ENCODE data around the gene ZNF93. TPM values are rescaled to one million over a fixed set of nuclear protein-coding genes. Genes with fewer than 3 reads are reported as not detected.

ZNF93 gene
- total and polyA plus RNA-seq, 2 of the 4 experiments (the other 2 are of a cell fraction), result 3.7 to 10.6 TPM

DNA sequence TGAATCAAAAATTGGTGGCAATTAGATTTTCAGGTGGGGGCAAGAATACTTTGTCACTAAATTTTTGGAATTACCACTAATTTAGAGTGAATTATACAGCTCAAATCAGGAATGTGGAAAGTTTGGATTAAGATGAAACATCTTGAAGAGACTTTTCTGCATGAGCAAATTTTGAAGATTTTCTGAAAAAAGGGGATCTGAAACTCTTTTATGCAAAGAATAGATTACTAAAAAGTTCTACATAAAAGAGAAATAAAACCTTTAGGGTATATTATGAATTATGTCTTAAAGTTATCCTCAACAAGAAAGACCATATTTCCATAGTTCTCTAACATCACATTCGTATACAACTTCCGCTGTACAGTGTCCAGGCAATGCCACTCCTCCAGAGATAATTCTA lies 36.7 kb downstream of the ZNF93 start:
- H2BK120ac ChIP-seq (ENCODE audit: low read depth, low read length), result no peak overlapping the region
- no peak overlapping the region for H2AFZ ChIP-seq (replicated peaks; ENCODE audit: low read length, poor library complexity)
- no peaks in the 10 kb centered on the region for H4K20me1 ChIP-seq (ENCODE audit: insufficient read depth, low read length)
- no peak overlapping the region for H2AK5ac ChIP-seq (ENCODE audit: low read depth, low read length)
- no peak overlapping the region for H2AK9ac ChIP-seq (replicated peaks; ENCODE audit: low read depth, low read length, poor library complexity)
- H3K4me3 ChIP-seq (ENCODE audit: insufficient read depth, low read depth, low read length), result no peak overlapping the region
- ATAC-seq (ENCODE audit: low read depth) (no peak), DNase-seq (no peak)
- in situ Hi-C loops (cut with MboI; ENCODE audit: low sequenced_read_pairs), result no loop called here
- no peak overlapping the region for H4K8ac ChIP-seq (ENCODE audit: low read depth in 2 of 2, low read length in 2 of 2)
- intact Hi-C loops (cut with micrococcal nuclease), result no loop called here
- dilution Hi-C loops (cut with HindIII; ENCODE audit: low sequenced_read_pairs, unreplicated experiment), result no loop called here
- no CpG with 5 or more reads among the region's 2 CpGs for whole genome bisulfite sequencing, 2 experiments (ENCODE audit: extremely low coverage in 2 of 2, insufficient read length in 1 of 2)
- H4K91ac ChIP-seq (ENCODE audit: insufficient read depth, low read depth, low read length), result no peak overlapping the region
- no peak overlapping the region for H3K56ac ChIP-seq (ENCODE audit: extremely low read depth, insufficient read depth, low read length)
- no TSS peak for BruUV-seq (replicated peaks)
- CTCF ChIA-PET, result no interaction called here
- peaks cover 8% of the 10 kb centered on the region for H3K36me3 ChIP-seq (ENCODE audit: control insufficient read depth, insufficient read depth, low read length)
- H3K18ac ChIP-seq (ENCODE audit: low read depth, low read length), result no peak overlapping the region
- H2BK15ac ChIP-seq (ENCODE audit: low read depth, low read length), result no peak overlapping the region
- no peaks in the 10 kb centered on the region for H3K79me1 ChIP-seq (ENCODE audit: low read depth in 1 of 2, low read length in 2 of 2)
- no peaks in the 10 kb centered on the region for H3K4me1 ChIP-seq (ENCODE audit: control insufficient read depth, insufficient read depth, low read length)
- H4K5ac ChIP-seq (ENCODE audit: low read depth, low read length), result no peak overlapping the region
- H3K9me3 ChIP-seq (ENCODE audit: control insufficient read depth, insufficient read depth, low read length), result peaks cover 43% of the 10 kb centered on the region
- no peak for TF ChIP-seq MAZ (IDR thresholded peaks at IDR 0.05; ENCODE audit: borderline replicate concordance, low read depth, low read length)
- TF ChIP-seq POLR2A (IDR thresholded peaks at IDR 0.05; ENCODE audit: low read depth, low read length), result no peak
- TF ChIP-seq MAFK (IDR thresholded peaks at IDR 0.05; ENCODE audit: low read depth, low read length), result no peak
- no peak for TF ChIP-seq CHD1 (IDR thresholded peaks at IDR 0.05; ENCODE audit: low read depth, low read length)
- TF ChIP-seq MXI1 (IDR thresholded peaks at IDR 0.05; ENCODE audit: borderline replicate concordance, low read depth, low read length), result no peak
- no peak overlapping the region for H2BK20ac ChIP-seq (ENCODE audit: low read depth, low read length)
- no peak overlapping the region for H3K9ac ChIP-seq (ENCODE audit: low read depth, low read length)
- H3K23ac ChIP-seq (ENCODE audit: low read depth, low read length), result no peak overlapping the region
- no peak overlapping the region for H3K27ac ChIP-seq (ENCODE audit: insufficient read depth, low read length)
- H3K9me1 ChIP-seq (ENCODE audit: insufficient read depth, low read length), result no peaks in the 10 kb centered on the region
- H3K27me3 ChIP-seq (ENCODE audit: control insufficient read depth, insufficient read depth, low read length), result no peaks in the 10 kb centered on the region
- no peak overlapping the region for H3K4ac ChIP-seq (ENCODE audit: low read depth, low read length)
- no peak overlapping the region for H3K14ac ChIP-seq (replicated peaks; ENCODE audit: low read depth, low read length)
- H2BK5ac ChIP-seq (ENCODE audit: low read depth, low read length, poor library complexity, severe bottlenecking), result no peak overlapping the region
- no peak overlapping the region for H3K4me2 ChIP-seq (ENCODE audit: low read depth, low read length)
- POLR2A ChIA-PET (ENCODE audit: unreplicated experiment), result no interaction called here
